SH-SY5Y (cell line): ENCODE data around the gene EBNA1BP2.

ENCODE experiments used
- GATA2 ChIP-seq: IDR thresholded peaks from 2 replicates; pipeline ENCODE4 v1.6.1; 2011; ENCODE audit warnings: mild to moderate bottlenecking, low read depth, low read length
- GATA3 ChIP-seq: IDR thresholded peaks from 2 replicates; pipeline ENCODE4 v1.6.1; 2011; ENCODE audit warnings: low read depth, mild to moderate bottlenecking, low read length, moderate library complexity

The EBNA1BP2 gene

DNA sequence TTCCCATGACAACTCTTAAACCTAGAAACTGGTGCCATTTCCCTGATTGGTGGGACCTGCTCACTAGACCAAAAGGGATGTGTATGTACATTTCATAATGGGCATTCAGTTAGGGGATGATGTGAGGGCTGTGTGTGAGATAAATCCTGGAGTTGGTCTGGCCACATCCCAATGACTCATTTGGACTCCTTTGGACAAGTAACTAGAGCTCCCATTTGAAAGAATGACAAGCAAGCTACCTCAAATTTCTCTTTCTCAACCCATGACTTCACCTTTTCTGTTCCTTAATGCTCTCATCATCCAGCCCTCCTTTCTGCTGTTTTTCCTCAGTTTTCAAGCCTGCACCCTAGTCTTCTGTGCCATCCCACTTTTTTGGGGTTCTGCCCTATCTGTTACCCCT, 27.9 kb downstream of the EBNA1BP2 start:
- TF ChIP-seq GATA2 (no peak), GATA3 (no peak)

DNA sequence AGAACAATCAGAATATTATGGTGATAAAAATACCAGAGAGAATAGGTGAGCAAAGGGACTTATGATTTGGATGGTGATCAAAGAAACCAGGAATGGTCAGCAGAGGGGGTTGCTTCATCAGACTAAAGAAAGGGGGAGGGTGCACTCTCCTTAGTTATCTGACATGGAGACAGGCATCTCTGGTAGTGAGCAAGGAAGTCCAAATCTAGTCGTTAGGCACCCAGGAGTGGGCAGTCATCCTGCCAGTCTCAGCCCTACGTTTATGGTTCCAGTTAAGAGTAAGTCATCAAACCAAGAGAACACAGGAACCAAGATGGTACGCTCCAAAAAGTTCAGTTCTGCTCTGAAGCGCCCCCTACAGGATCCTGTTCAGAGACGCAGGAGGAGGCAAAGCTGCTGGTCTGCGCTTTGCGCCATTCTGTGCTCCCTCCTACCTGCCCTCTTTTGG, 28.6 kb downstream of the EBNA1BP2 start:
- no peak for TF ChIP-seq GATA3
- TF ChIP-seq GATA2 = no peak

DNA sequence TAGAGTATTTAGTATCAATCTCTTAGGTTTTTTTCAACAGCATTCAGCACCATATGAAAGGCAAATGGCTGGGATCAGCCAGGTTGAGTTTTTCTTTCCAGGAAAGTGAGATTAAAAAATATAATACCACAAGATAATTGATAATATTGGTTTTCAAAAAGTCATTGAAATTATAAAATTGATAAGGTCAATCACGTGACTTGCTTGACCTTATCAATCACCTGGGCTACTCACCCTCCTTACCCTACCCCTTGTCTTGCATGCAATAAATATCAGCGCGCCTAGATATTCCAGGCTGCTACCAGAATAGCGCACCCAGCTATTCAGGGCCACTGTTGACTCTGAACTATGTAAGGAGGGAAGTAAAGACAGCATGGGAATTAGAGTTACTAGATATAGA, 31.5 kb downstream of the EBNA1BP2 start:
- TF ChIP-seq GATA2 = no peak
- no peak for TF ChIP-seq GATA3

DNA sequence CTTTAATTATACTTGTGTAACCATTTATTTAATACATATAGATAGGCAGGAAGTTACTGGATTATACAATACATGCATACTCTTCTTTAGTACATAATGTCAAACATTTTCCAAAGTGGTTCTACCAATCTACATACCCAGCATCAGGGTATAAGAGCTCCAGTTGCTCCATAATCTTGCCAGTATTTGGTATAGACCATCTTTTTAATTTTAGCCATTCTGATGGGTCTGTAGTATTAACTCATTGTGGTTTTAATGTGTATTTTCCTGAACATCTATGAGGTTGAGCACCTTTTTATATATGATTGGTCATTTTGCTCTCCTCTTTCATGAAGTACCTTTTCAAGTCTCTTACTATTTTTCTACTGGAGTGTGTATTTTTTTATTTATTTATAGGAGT, 32.1 kb downstream of the EBNA1BP2 start:
- TF ChIP-seq GATA2 = no peak
- no peak for TF ChIP-seq GATA3

DNA sequence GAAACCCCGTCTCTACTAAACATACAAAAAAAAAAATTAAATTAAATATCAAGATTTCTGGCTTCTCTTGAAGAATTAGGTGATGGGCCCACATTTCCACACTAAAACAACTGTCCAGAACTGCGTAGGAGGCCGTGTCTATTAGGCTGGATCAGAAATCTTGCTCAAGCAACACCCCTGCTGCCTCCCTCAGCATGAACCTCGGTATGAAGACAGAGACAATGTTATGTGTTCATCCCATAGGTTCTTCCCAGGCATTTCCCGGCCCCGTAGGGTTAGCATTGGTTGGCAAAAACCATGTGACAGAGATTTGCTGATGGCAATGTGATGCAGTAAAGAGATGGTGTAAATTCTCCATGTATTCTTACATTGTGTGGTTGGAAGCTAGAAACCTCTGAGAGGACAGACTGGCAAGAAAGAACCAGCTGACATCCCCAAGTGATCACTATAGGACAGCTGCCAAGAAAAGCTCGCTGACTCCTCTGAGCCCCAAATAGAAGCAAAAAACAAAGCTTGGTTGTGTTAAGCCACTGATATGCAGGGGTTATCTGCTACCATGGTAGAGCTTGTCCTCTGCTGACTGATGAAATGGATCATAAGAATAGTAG, 34.5 kb downstream of the EBNA1BP2 start:
- no peak for TF ChIP-seq GATA3
- no peak for TF ChIP-seq GATA2

DNA sequence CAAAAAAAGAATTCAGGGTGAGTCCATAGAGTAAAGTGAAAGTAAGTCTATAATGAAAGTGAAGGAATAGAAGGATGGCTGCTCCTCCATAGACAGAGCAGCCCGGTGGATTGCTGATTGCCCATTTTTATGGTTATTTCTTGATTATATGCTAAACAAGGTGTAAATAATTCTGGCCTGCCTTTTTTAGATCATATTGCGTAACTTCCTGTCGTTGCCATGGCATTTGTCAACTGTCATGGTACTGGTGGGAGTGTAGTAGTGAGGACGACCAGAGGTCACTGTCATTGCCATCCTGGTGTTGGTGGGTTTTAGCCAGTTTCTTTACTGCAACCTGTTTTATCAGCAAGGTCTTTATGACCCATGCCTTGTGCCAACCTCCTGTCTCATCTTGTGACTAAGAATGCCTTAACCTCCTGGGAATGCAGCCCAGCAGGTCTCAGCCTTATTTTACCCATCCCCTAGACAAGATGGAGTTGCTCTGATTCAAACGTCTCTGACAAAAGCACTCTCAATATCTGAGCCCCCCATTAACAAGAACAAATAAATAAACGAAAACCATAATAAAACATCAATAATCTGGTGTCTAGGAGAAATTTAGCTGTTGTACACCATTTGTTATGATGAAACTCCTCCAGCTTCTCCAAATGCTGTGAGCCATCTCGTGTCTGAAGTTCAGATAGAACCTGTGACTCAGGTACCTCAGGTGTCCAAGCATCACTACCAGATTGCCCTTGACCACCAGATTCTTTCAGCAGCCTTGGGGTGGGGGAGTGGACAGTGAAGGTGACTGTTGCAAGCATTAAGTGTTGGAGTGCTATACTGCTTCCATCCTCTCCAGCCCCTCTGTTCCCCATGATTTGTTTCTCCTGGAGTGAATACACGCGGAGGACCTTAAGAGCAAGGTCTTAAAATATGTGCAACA, 36.0 kb downstream of the EBNA1BP2 start:
- TF ChIP-seq GATA3 (no peak), GATA2 (no peak)

DNA sequence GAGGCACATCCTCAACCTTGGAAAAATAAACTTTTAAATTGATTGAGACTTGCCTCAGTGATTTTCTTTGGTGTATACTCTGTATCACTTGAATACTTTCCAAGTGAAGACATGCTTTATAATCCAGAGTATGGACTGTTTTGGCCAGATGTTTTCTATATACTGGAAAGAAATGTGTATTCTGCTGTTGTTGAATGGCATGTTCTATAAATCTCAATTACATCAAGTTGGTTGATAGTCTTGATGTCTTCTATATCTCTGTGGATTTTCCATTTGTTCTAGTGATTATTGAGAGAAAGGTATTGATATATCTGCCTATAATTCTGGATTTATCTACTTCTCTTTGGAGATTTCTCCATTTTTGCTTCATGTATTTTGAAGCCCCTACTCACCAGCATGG, 37.5 kb downstream of the EBNA1BP2 start:
- no peak for TF ChIP-seq GATA3
- no peak for TF ChIP-seq GATA2

DNA sequence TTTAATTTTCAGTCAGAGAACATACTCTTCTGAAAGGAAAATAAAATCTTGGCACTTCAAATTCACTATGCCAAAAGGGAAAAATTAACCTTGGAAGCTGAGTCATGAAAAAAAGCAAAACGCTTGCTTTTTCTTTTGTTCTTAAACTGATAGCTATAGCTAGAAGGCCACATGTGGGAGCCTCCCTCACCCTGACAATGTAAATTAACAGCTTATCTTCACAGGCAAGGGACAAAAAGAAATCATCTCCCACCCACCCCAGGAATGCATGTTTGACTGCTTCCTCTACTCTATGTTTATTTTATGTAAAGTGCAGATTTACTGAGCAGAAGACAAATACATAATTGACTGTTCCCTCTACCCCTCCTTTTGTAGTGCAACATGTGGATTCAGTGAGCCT, 38.0 kb downstream of the EBNA1BP2 start:
- TF ChIP-seq GATA2 = no peak
- TF ChIP-seq GATA3 = no peak

DNA sequence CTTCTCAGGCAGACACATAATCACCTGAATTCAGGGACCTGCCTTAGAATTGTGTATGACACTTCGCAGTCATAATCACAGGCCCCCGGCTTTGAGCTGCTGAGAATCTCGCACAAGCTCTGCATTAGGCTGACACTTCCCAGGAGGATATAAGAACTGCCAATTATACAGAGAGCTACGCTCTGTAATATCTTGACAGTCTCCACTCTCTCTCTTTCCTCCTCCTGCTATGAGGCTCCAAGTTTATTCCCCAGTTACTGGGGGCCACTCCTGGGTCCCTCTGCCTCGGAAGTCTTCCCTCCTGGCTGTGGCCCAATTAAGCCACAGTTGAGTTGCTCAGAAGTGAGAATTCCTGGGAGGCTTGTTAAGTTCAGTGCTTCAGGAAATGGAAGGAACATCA, 42.7 kb downstream of the EBNA1BP2 start:
- TF ChIP-seq GATA3 (no peak), GATA2 (no peak)

DNA sequence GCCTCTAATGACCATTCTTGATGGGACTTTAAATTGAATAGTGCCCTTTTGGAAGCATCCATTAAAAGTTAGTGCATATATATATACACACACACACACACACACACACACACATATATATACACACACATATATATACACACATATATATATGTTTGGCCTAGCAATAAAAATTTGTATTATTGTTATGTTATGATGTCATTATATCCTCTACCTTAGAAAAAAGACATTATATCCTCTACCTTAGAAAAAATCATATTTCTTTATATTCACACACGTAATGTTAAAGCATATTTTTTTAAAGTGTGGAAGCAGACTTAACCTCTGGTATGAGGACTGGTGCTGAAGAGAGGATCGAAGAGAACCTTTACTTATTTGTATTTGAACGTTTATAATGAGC, 43.3 kb downstream of the EBNA1BP2 start:
- no peak for TF ChIP-seq GATA3
- TF ChIP-seq GATA2 = no peak

DNA sequence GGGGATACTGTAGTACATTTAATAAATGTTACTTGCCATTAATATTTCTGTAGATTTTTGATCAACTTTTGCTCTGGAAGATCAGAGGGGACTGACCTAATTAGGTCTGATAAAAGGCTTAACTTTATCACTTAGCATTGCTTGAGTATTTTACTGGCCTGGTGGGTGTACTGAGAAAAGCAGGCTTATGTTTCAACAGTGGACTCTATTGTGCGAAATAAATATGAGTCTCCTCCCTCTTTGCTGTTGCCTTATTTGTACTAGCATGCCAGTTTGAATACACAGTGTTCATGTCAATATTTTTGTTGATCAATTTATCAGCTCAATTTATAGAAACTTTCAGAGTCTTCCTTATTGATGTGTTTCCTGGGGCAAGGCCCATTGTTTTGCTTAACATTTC, 49.1 kb downstream of the EBNA1BP2 start:
- TF ChIP-seq GATA3 (no peak), GATA2 (no peak)

DNA sequence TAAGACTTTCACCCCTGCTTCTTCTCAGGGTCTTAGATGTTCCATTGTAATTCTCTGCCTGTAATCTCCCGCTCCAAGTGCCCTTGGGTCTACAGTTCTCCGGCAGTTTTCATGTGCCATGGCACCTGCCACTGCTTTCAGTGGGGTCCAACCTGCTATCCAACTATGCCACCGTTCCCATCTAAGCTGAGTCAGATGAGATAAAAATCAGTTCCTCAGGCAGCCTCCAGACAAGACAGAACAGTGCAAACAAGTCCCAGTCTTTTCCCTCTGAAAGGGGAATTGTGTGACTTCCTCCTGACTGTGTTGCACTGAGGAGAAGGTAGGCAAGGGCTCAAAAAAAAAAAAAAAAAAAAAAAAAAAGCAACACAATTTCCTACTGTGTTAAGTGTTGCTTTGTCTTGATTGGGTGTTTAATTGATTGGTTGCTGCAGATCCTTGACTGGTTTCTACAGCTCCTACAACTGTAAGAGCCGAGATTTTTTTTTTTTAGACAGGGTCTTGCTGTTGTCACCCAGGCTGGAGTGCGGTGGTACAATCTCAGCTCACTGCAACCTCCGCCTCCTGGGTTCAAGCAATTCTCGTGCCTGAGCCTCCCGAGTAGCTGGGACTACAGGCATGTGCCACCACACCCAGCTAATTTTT, 50.7 kb downstream of the EBNA1BP2 start:
- TF ChIP-seq GATA3 (no peak), GATA2 (no peak)
